Activated CD8-positive, alpha-beta memory T cell treated with anti-CD3 and anti-CD28 coated beads for 48 hours (primary cell): Measurements from ENCODE around the gene TJP2.

ENCODE experiments used
- DNase-seq, 3 experiments: peaks; one replicate each; pipeline ENCODE4 v3.0.0-alpha.2; 2020; ENCODE audit warnings: low read depth in 2 of 3, low spot score in 2 of 3

Gene TJP2

GRCh38 chr9:69190086-69190862, 16.2 kb downstream of the TJP2 start:
- no peak for DNase-seq

- no peak for DNase-seq
These were observed 16.7 kb downstream of the TJP2 start for GRCh38 chr9:69190863-69191181.

GRCh38 chr9:69191231-69191630, 17.2 kb downstream of the TJP2 start:
- no peak for DNase-seq

GRCh38 chr9:69192214-69192613, 18.1 kb downstream of the TJP2 start:
- no peak for DNase-seq

GRCh38 chr9:69193685-69194032, 19.6 kb downstream of the TJP2 start:
- no peak for DNase-seq

- no peak for DNase-seq
These were observed 20.8 kb downstream of the TJP2 start for GRCh38 chr9:69194702-69195418.

- DNase-seq = no peak
These were observed 21.6 kb downstream of the TJP2 start for GRCh38 chr9:69195668-69196067.

- DNase-seq = no peak
These were observed 23.6 kb downstream of the TJP2 start for GRCh38 chr9:69197687-69198086.

GRCh38 chr9:69198521-69199220, 24.6 kb downstream of the TJP2 start:
- no peak for DNase-seq

- DNase-seq = no peak
These were observed 25.8 kb downstream of the TJP2 start for GRCh38 chr9:69199769-69200470.

GRCh38 chr9:69202556-69202955, 28.5 kb downstream of the TJP2 start:
- no peak for DNase-seq

- no peak for DNase-seq
These were observed 30.2 kb downstream of the TJP2 start for GRCh38 chr9:69204326-69204725.

- DNase-seq = no peak
These were observed 30.8 kb downstream of the TJP2 start for GRCh38 chr9:69204849-69205248.

GRCh38 chr9:69206047-69206446, 32.0 kb downstream of the TJP2 start:
- DNase-seq = no peak

GRCh38 chr9:69207503-69207902, 33.4 kb downstream of the TJP2 start:
- DNase-seq = no peak

- DNase-seq = no peak
These were observed 37.5 kb downstream of the TJP2 start for GRCh38 chr9:69211424-69212036.

- no peak for DNase-seq
These were observed 39.6 kb downstream of the TJP2 start for GRCh38 chr9:69213647-69214046.

GRCh38 chr9:69214939-69215338, 40.9 kb downstream of the TJP2 start:
- no peak for DNase-seq

GRCh38 chr9:69215774-69216485, 41.9 kb downstream of the TJP2 start:
- DNase-seq = no peak

- no peak for DNase-seq
These were observed 44.1 kb downstream of the TJP2 start for GRCh38 chr9:69218166-69218565.

- DNase-seq = no peak
These were observed 47.0 kb downstream of the TJP2 start for GRCh38 chr9:69221036-69221435.
